BJ (cell line): ENCODE measurements around the gene GPC6. TPM values are rescaled to one million over a fixed set of nuclear protein-coding genes. Genes with fewer than 3 reads are reported as not detected.

Experiments
- CTCF ChIA-PET: fragments of 350-600 bp; formaldehyde crosslinking; extraction: SDS; loops from one replicate; lab custom pipeline; 2021; ENCODE audit warnings: antibody characterized with exemption, inconsistent platforms; lab: Yijun Ruan, JAX
- POLR2A ChIA-PET: fragments of 300-600 bp; sonication (Branson Sonifier 250); formaldehyde crosslinking; extraction: SDS; loops from one replicate; lab custom pipeline; 2021; ENCODE audit warnings: antibody characterized with exemption; lab: Charles Lee
- DNase-seq: peaks from one replicate; pipeline ENCODE4 v3.0.0-alpha.2; 2011; ENCODE audit warnings: low read depth
- H3K27me3 ChIP-seq: 2 replicates; pipeline ENCODE4 v1.6.0; 2011; ENCODE audit warnings: low read length; ENCODE audit not compliant: control insufficient read depth, insufficient read depth
- H3K36me3 ChIP-seq: 2 replicates; pipeline ENCODE4 v1.5.1; 2011; ENCODE audit warnings: low read length; ENCODE audit not compliant: control insufficient read depth, insufficient read depth
- H3K4me3 ChIP-seq: 2 replicates; pipeline ENCODE4 v1.5.1; 2011; ENCODE audit warnings: low read depth, mild to moderate bottlenecking, control low read depth, low read length
- CTCF ChIP-seq: IDR thresholded peaks from 2 replicates; pipeline ENCODE4 v1.5.1; 2011; ENCODE audit warnings: low read depth, mild to moderate bottlenecking, control low read depth, inconsistent platforms, low read length, moderate library complexity; ENCODE audit not compliant: insufficient read depth
- polyA plus RNA-seq: library from polyadenylated mRNA; depleted of rRNA; stranded (reverse); fragments of >200 nt; gene quantifications from 2 replicates; pipeline ENCODE4 v1.2.3, GENCODE V29; 2011

GPC6 gene
- polyA plus RNA-seq, 1 experiment: 23.0 TPM

GRCh38 chr13:93224535-93224934 lies 2.1 kb upstream of the GPC6 start:
- CTCF ChIA-PET: no interaction called here
- DNase-seq: no peak
- Histone ChIP-seq H3K36me3 (no peaks in the 10 kb centered on the region), H3K4me3 (no peak overlapping the region), H3K27me3 (no peaks in the 10 kb centered on the region)
- POLR2A ChIA-PET: no interaction called here
- TF ChIP-seq CTCF: no peak

DNA sequence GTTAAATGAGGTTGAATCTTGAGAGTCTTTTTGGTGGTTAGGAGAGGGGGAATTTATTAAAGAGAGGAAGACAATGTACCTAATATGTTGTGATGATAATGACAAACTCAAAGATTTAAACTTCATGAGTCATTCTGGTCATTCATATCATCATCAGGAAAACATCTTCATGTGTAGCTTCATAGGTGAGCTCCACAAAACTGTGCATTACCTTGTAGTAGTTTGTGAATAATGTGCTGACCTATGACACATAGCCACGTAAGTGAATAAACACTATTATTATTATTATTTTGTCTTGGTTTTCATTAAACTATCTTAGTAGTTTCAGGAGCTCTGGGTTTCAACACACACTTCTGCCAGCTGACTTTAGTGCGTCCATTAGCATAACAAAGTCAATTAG lies 997 bp upstream of the GPC6 start:
- POLR2A ChIA-PET: no interaction called here
- TF ChIP-seq CTCF: no peak
- H3K4me3 ChIP-seq: no peak overlapping the region
- no peaks in the 10 kb centered on the region for H3K27me3 ChIP-seq
- CTCF ChIA-PET: no interaction called here
- DNase-seq: no peak
- H3K36me3 ChIP-seq: no peaks in the 10 kb centered on the region

GRCh38 chr13:93226065-93226622 lies 463 bp upstream of the GPC6 start:
- Histone ChIP-seq H3K36me3 (no peaks in the 10 kb centered on the region), H3K27me3 (no peaks in the 10 kb centered on the region), H3K4me3 (peak overlapping the region; percentile 82)
- no peak for DNase-seq
- ChIA-PET POLR2A (no interaction called here), CTCF (interaction anchor here (0.7 kb wide), 1 partner anchor 23 kb away, joined by 3 read pairs; no protein-coding TSS in a partner anchor)
- no peak for TF ChIP-seq CTCF

DNA sequence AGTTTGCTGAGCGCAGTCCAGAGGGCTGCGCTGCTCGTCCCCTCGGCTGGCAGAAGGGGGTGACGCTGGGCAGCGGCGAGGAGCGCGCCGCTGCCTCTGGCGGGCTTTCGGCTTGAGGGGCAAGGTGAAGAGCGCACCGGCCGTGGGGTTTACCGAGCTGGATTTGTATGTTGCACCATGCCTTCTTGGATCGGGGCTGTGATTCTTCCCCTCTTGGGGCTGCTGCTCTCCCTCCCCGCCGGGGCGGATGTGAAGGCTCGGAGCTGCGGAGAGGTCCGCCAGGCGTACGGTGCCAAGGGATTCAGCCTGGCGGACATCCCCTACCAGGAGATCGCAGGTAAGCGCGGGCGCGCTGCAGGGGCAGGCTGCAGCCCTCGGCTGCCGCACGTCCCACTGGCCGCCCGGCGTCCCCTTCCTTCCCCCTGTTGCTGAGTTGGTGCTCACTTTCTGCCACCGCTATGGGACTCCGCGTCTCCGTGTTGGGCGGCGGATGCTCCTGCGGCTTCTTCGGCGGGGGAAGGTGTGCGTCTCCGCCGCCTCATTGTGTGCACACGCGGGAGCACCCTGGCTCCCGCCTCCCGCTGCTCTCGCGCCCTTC lies 772 bp downstream of the GPC6 start:
- ChIA-PET CTCF (interaction anchor here (0.5 to 1.1 kb wide), 4 partner anchors 9 to 275 kb away, joined by 3 to 4 read pairs (median 3); no protein-coding TSS in a partner anchor), POLR2A (no interaction called here)
- H3K27me3 ChIP-seq: no peaks in the 10 kb centered on the region

More for the DNA sequence above, 772 bp downstream of the GPC6 start:
- Histone ChIP-seq H3K4me3 (peak overlapping the region; percentile 82), H3K36me3 (no peaks in the 10 kb centered on the region)
- DNase-seq: no peak
- 0 out of 2 replicates have a peak, but pooled peaks have one; percentile 17 for TF ChIP-seq CTCF
